Measurements from ENCODE around the gene CPVL. TPM values are rescaled to one million over a fixed set of nuclear protein-coding genes. Genes with fewer than 3 reads are reported as not detected.
A peak's percentile ranks its signal among the peaks of the same experiment; 100 is the strongest.

Gene CPVL
- total RNA-seq, 2 experiments from 2014 or later: not detected

DNA sequence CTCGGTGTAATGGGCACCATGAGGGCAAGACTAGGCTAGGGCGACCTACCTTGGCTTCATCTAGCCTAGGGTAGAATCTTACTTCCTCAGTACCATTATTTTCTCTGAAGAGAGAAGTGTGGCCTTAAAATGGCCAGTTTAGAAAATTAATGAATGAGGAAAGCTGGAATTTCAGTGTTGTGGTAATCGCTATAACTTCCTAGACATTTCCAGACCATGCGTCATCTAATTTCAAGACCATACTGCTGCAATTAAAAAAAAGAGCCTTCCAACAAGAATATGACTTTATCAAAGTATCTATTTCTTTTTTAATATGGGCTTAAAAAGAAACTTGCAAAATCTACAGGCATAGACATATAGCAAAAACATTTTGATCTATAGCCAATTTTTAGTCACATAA is 68.5 kb downstream of the CPVL start:
- Mint-ChIP-seq H3K27ac (no peak overlapping the region), H3K9me3 (no peaks in the 10 kb centered on the region), H3K27me3 (ENCODE audit: low read depth) (no peaks in the 10 kb centered on the region), H3K4me1 (ENCODE audit: low read depth) (no peaks in the 10 kb centered on the region), H3K36me3 (ENCODE audit: low read depth) (no peaks in the 10 kb centered on the region), H3K4me3 (no peak overlapping the region)
- intact Hi-C loops (cut with micrococcal nuclease): no loop called here
- CTCF ChIA-PET: no interaction called here
- DNase-seq: no peak

DNA sequence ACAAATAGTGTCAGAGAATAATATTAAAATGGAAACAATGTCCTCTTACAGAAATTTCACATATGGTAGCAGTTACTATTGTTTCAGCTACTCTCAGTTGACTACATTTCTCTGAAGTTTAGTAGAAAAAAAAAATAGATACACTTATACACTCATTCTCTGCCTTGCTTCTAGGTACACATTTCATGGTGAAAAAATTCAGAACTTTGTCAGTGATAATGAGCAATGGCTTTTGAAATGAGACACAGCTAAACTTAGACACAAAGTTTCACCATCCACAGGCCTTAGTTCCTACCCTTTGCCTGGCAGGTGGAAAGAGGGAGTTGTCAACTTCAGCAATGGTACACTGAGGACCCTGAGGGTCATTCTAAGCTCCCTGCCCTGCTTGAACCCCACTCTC is 69.2 kb downstream of the CPVL start:
- Mint-ChIP-seq H3K4me3 (no peak overlapping the region), H3K27ac (no peak overlapping the region), H3K36me3 (ENCODE audit: low read depth) (no peaks in the 10 kb centered on the region), H3K27me3 (ENCODE audit: low read depth) (no peaks in the 10 kb centered on the region), H3K9me3 (no peaks in the 10 kb centered on the region), H3K4me1 (ENCODE audit: low read depth) (no peaks in the 10 kb centered on the region)
- CTCF ChIA-PET: interaction anchor here (0.7 to 1.1 kb wide), 3 partner anchors 30 to 155 kb away, joined by 3 read pairs; no protein-coding TSS in a partner anchor
- intact Hi-C loops (cut with micrococcal nuclease): no loop called here
- DNase-seq: no peak

- no peaks in the 10 kb centered on the region for H3K27me3 Mint-ChIP-seq (ENCODE audit: low read depth)
- no peaks in the 10 kb centered on the region for H3K4me1 Mint-ChIP-seq (ENCODE audit: low read depth)
- intact Hi-C loops (cut with micrococcal nuclease): no loop called here
- CTCF ChIA-PET: interaction anchor here (0.7 to 1.1 kb wide), 4 partner anchors 30 to 854 kb away, joined by 3 read pairs; no protein-coding TSS in a partner anchor
- H3K9me3 Mint-ChIP-seq: no peaks in the 10 kb centered on the region
- no peak overlapping the region for H3K27ac Mint-ChIP-seq
- no peak overlapping the region for H3K4me3 Mint-ChIP-seq
- no peak for DNase-seq
- no peaks in the 10 kb centered on the region for H3K36me3 Mint-ChIP-seq (ENCODE audit: low read depth)
Measured at GRCh38 chr7:29076631-29077030, 69.7 kb downstream of the CPVL start.

- DNase-seq: no peak
- no peaks in the 10 kb centered on the region for H3K4me1 Mint-ChIP-seq (ENCODE audit: low read depth)
- intact Hi-C loops (cut with micrococcal nuclease): no loop called here
- no peak overlapping the region for H3K4me3 Mint-ChIP-seq
- no peaks in the 10 kb centered on the region for H3K27me3 Mint-ChIP-seq (ENCODE audit: low read depth)
- H3K27ac Mint-ChIP-seq: no peak overlapping the region
- no peaks in the 10 kb centered on the region for H3K9me3 Mint-ChIP-seq
- H3K36me3 Mint-ChIP-seq (ENCODE audit: low read depth): no peaks in the 10 kb centered on the region
- CTCF ChIA-PET: interaction anchor here (0.6 kb wide), 1 partner anchor 12 kb away, joined by 4 read pairs; no protein-coding TSS in a partner anchor
Measured at GRCh38 chr7:29075606-29076005, 70.7 kb downstream of the CPVL start.

DNA sequence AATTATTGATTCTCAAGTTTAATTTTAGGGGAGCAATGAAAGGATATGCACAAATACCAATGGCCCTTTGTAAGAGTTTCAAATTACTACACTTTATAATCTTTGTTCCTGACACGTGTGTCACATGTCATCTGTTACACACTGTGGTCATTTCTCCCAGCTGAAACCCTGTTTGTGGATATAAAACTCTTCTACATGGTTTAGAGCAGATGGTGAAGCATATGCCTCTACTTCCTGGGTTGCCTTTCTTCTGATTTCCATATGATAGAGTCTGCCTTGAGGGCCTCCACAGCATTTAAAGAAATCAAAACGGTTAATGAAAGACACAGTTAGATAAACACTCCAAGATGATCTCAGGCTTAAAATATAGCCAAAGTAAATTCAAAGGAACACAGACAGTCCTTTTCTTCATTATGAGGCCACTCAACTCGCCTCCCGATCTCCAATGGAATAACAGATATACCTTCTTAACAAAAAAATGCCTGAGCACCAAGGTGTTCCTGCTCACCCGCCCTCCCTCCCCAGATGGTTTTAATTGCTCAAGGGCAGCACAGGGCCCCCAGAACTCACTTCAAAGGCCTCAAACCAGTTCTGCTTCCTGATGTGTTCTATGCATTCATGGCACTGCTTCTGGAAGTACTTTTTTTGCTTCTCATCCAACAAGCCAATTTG is 75.0 kb downstream of the CPVL start:
- Mint-ChIP-seq H3K4me3 (no peak overlapping the region), H3K4me1 (ENCODE audit: low read depth) (no peaks in the 10 kb centered on the region), H3K27me3 (ENCODE audit: low read depth) (no peaks in the 10 kb centered on the region), H3K36me3 (ENCODE audit: low read depth) (no peaks in the 10 kb centered on the region), H3K27ac (no peak overlapping the region), H3K9me3 (no peaks in the 10 kb centered on the region)
- no peak for DNase-seq
- CTCF ChIA-PET: no interaction called here
- intact Hi-C loops (cut with micrococcal nuclease): no loop called here

DNA sequence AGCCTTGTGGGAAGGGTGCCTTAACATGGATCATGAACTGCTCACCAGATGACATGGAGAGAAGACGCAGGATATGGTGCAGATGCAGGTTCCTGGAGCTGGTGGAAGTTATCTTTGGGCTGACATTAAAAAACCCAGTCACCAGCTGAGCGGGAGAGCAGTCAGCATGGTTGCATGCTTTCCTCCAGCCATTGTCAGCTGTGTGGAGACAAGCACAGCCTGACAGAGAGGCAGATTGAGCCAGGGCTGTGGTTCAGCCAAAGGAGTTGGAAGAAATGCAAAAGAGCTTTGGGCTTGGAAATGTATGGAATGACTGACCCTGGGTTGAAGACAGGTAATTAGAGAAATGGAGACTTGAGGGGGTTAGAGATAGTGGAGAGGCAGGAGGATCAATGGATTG is 79.7 kb downstream of the CPVL start:
- intact Hi-C loops (cut with micrococcal nuclease): no loop called here
- CTCF ChIA-PET: interaction anchor here (1.0 to 1.5 kb wide), 3 partner anchors 40 to 343 kb away, joined by 3 read pairs; no protein-coding TSS in a partner anchor
- Mint-ChIP-seq H3K36me3 (ENCODE audit: low read depth) (no peaks in the 10 kb centered on the region), H3K4me3 (no peak overlapping the region), H3K4me1 (ENCODE audit: low read depth) (peaks cover 2% of the 10 kb centered on the region), H3K27me3 (ENCODE audit: low read depth) (no peaks in the 10 kb centered on the region), H3K27ac (no peak overlapping the region), H3K9me3 (no peaks in the 10 kb centered on the region)
- no peak for DNase-seq

DNA sequence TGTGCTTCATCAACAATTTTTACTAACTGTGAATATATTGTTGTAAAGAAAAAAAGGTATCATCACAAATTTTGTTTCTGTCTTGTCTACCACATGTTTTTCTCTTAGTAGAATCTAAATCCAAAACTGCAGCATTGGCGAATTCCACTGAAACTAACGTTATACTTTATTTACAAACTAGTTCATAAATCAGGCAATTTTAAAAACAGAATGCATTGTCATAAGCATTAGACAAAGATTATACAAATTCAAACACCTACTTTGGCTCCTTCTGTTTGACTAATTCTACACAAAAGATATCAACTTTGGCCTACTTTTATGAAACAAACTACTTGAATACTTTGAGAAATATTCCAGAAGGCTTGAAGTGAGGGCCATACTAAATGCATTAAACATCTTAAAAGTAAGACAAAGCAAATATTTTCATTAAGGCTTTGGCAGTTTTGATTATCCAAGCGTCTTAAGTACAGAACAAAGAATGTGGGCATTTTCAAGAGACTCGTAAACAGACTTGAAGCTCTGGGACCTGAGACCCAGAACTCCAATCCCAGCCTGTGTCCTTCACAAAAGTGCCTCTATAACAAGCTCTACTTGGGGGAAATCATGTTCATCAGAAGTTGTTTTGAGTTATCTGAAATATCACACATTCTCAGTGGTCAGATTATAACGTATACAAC is 81.0 kb downstream of the CPVL start:
- intact Hi-C loops (cut with micrococcal nuclease): no loop called here
- Mint-ChIP-seq H3K4me3 (no peak overlapping the region), H3K36me3 (ENCODE audit: low read depth) (no peaks in the 10 kb centered on the region), H3K4me1 (ENCODE audit: low read depth) (peaks cover 2% of the 10 kb centered on the region), H3K27ac (no peak overlapping the region), H3K27me3 (ENCODE audit: low read depth) (no peaks in the 10 kb centered on the region), H3K9me3 (no peaks in the 10 kb centered on the region)
- CTCF ChIA-PET: interaction anchor here (1.0 kb wide), 1 partner anchor 108 kb away, joined by 4 read pairs; no protein-coding TSS in a partner anchor
- no peak for DNase-seq

GRCh38 chr7:29063872-29064271 is 82.5 kb downstream of the CPVL start:
- Mint-ChIP-seq H3K27me3 (ENCODE audit: low read depth) (peaks cover 3% of the 10 kb centered on the region), H3K4me1 (ENCODE audit: low read depth) (peaks cover 2% of the 10 kb centered on the region), H3K36me3 (ENCODE audit: low read depth) (no peaks in the 10 kb centered on the region), H3K9me3 (peaks cover 3% of the 10 kb centered on the region), H3K27ac (no peak overlapping the region), H3K4me3 (no peak overlapping the region)
- CTCF ChIA-PET: interaction anchor here (0.6 kb wide), 1 partner anchor 12 kb away, joined by 4 read pairs; no protein-coding TSS in a partner anchor
- no peak for DNase-seq
- intact Hi-C loops (cut with micrococcal nuclease): no loop called here

DNA sequence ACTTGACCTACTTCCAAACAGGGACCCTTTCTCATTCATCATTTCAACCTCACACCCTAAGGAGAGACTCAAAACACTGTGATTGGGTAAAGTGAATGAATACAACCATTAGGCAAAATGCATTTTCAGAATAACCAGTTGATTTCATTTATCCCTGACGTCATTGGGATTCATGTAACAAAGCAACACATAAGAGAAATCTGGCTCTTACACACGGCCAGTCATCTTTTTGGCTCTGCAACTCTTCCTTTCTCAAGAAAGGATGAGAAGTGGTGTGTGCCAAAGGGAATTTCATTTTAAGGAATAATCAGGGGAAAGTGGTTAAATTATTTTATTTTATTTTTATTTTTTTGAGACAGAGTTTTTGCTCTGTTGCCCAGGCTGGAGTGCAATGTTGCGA is 83.1 kb downstream of the CPVL start:
- peaks cover 2% of the 10 kb centered on the region for H3K4me1 Mint-ChIP-seq (ENCODE audit: low read depth)
- no peak for DNase-seq
- H3K27me3 Mint-ChIP-seq (ENCODE audit: low read depth): peaks cover 5% of the 10 kb centered on the region
- H3K4me3 Mint-ChIP-seq: no peak overlapping the region
- H3K36me3 Mint-ChIP-seq (ENCODE audit: low read depth): no peaks in the 10 kb centered on the region
- intact Hi-C loops (cut with micrococcal nuclease): no loop called here
- CTCF ChIA-PET: no interaction called here
- no peak overlapping the region for H3K27ac Mint-ChIP-seq
- peaks cover 9% of the 10 kb centered on the region for H3K9me3 Mint-ChIP-seq

GRCh38 chr7:29053105-29053872 is 93.0 kb downstream of the CPVL start:
- Mint-ChIP-seq H3K4me3 (no peak overlapping the region), H3K27ac (no peak overlapping the region), H3K36me3 (ENCODE audit: low read depth) (no peaks in the 10 kb centered on the region), H3K27me3 (ENCODE audit: low read depth) (peaks cover 3% of the 10 kb centered on the region), H3K4me1 (ENCODE audit: low read depth) (peaks cover 2% of the 10 kb centered on the region), H3K9me3 (peaks cover 13% of the 10 kb centered on the region)
- CTCF ChIA-PET: no interaction called here
- peak; percentile 12 for DNase-seq
- intact Hi-C loops (cut with micrococcal nuclease): loop anchor here (1.0 to 5.0 kb wide), 2 partner anchors 18 to 39 kb away; no protein-coding TSS in a partner anchor

DNA sequence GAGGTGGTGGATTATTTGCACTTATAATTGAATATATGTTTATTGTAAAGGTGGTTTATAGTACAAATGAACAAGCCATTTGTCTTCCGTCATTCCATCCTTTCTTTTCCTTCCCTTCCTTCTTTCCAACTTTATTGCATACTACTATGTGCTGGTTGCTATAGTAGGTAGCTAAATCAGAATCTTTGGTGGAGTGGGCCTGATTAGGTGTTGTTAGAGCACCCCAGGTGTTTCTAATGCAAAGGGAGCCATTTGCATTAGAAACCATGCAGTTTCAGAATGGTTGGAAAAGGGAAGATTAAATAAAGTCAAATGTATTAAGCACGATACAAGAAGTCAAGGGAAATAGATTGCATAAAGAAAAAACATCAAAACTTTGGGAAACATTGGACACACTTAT is 99.4 kb downstream of the CPVL start:
- CTCF ChIA-PET: no interaction called here
- DNase-seq: no peak
- Mint-ChIP-seq H3K4me1 (ENCODE audit: low read depth) (no peaks in the 10 kb centered on the region), H3K27ac (no peak overlapping the region), H3K9me3 (peaks cover 3% of the 10 kb centered on the region), H3K4me3 (no peak overlapping the region), H3K27me3 (ENCODE audit: low read depth) (peaks cover 19% of the 10 kb centered on the region), H3K36me3 (ENCODE audit: low read depth) (no peaks in the 10 kb centered on the region)
- intact Hi-C loops (cut with micrococcal nuclease): no loop called here

DNA sequence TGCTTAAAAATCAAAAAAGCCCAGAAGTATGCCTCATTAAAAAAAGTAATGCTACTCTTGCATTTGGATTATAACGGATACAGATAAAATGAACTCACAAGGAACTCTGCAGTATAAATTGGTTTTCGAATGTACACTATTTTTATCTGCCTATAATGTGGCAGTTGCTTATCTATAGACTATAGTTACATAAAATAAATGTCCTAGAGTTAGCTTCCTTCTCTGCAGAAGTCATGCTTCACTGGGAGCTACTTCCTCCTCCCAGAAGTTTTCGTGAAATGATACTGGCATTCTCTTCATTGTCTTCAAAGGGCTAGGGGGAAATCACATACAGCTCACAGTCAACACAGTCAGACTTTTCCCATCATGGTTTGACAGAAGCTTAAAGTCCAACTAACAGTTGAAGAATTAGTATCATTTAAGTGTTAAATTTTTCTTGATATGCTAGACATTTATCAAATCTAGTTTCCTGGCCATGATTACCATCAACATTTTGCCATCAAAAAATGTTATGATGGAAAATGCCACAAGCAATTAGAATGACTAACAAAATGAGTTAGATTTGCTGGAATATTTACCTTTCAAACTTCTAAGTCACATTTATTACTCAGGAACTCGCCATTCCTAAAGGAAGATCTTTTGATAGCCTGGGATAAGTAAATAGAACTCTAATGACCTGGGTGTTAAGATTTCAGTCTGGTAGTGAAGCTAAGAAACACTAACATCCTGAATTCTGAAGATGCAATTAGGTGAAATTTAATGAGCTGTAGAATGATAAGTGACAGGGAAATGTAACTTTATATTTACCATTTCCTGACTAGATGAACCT is 100.9 kb downstream of the CPVL start:
- H3K4me3 Mint-ChIP-seq: no peak overlapping the region
- no peak for DNase-seq
- no peak overlapping the region for H3K27ac Mint-ChIP-seq
- peaks cover 20% of the 10 kb centered on the region for H3K27me3 Mint-ChIP-seq (ENCODE audit: low read depth)
- H3K36me3 Mint-ChIP-seq (ENCODE audit: low read depth): no peaks in the 10 kb centered on the region
- peaks cover 1% of the 10 kb centered on the region for H3K9me3 Mint-ChIP-seq
- H3K4me1 Mint-ChIP-seq (ENCODE audit: low read depth): no peaks in the 10 kb centered on the region
- CTCF ChIA-PET: no interaction called here
- intact Hi-C loops (cut with micrococcal nuclease): no loop called here
